ENCODE measurements around the gene KCNQ1.

KCNQ1 gene

DNA sequence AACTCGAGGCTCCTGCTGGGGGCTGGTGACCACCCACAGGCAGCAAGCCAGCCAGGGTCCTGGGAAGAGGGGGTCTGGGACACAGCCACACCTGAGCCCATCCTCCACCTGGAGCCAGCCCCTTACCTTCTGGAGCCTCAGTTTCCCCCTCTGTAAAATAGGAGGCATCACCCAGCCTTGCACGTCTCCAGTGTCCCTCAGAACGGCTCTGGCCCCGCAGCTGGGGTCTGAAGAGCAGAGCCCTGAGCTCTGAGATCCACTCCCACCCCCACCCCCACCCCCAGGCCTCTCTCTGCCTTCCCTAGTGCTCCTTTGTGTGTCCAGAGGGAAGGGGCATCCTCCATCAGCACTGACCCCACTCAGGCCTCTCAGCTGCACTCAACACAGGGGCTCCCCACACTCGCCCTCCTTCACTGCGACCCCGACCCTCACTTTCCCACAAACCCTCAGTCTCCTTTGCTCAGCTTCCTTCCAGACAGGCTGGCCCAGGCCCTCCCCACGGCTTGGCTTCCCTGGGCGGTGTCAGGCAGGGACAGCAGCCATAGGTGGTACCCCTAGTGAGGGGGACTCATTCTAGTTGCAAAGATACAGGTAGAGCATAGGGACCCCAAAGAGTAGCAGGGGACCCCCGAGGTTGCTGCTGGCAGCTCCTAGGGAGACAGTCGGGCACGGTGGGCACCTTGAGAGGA, 288.3 kb downstream of the KCNQ1 start:
- Histone ChIP-seq H3K9ac (ENCODE audit: low read depth in 1 of 2, low read length in 2 of 2) (no peak overlapping the region), H3K36me3 (ENCODE audit: control insufficient read depth in 2 of 2, insufficient read depth in 2 of 2, low read length in 2 of 2) (no peaks in the 10 kb centered on the region), H3K4me1 (ENCODE audit: control insufficient read depth in 2 of 2, insufficient read depth in 2 of 2, low read length in 2 of 2) (peaks cover 0 to 12% of the 10 kb centered on the region in 2 donors), H3K4me3 (ENCODE audit: low read length in 2 of 2) (no peak overlapping the region), H3K9me3 (ENCODE audit: control insufficient read depth in 2 of 2, low read length in 2 of 2) (no peaks in the 10 kb centered on the region), H3K27ac (ENCODE audit: low read depth in 2 of 2, low read length in 2 of 2) (no peak overlapping the region), H3K27me3 (ENCODE audit: control insufficient read depth in 2 of 2, insufficient read depth in 2 of 2, low read length in 2 of 2) (no peaks in the 10 kb centered on the region)

- Histone ChIP-seq H3K36me3 (ENCODE audit: control insufficient read depth in 2 of 2, insufficient read depth in 2 of 2, low read length in 2 of 2) (no peaks in the 10 kb centered on the region), H3K27me3 (ENCODE audit: control insufficient read depth in 2 of 2, insufficient read depth in 2 of 2, low read length in 2 of 2) (no peaks in the 10 kb centered on the region), H3K9ac (ENCODE audit: low read depth in 1 of 2, low read length in 2 of 2) (no peak overlapping the region), H3K9me3 (ENCODE audit: control insufficient read depth in 2 of 2, low read length in 2 of 2) (no peaks in the 10 kb centered on the region), H3K4me1 (ENCODE audit: control insufficient read depth in 2 of 2, insufficient read depth in 2 of 2, low read length in 2 of 2) (peaks cover 0 to 14% of the 10 kb centered on the region in 2 donors), H3K4me3 (ENCODE audit: low read length in 2 of 2) (no peak overlapping the region), H3K27ac (ENCODE audit: low read depth in 2 of 2, low read length in 2 of 2) (no peak overlapping the region)
Measured at GRCh38 chr11:2734181-2735052, 289.6 kb downstream of the KCNQ1 start.

- H3K27ac ChIP-seq (ENCODE audit: low read depth in 2 of 2, low read length in 2 of 2) = no peak overlapping the region
- H3K4me1 ChIP-seq (ENCODE audit: control insufficient read depth in 2 of 2, insufficient read depth in 2 of 2, low read length in 2 of 2) = peaks cover 4 to 17% of the 10 kb centered on the region in 2 donors
- no peak overlapping the region for H3K4me3 ChIP-seq (ENCODE audit: low read length in 2 of 2)
- H3K27me3 ChIP-seq (ENCODE audit: control insufficient read depth in 2 of 2, insufficient read depth in 2 of 2, low read length in 2 of 2) = no peaks in the 10 kb centered on the region
- H3K9ac ChIP-seq (ENCODE audit: low read depth in 1 of 2, low read length in 2 of 2) = no peak overlapping the region
- no peaks in the 10 kb centered on the region for H3K36me3 ChIP-seq (ENCODE audit: control insufficient read depth in 2 of 2, insufficient read depth in 2 of 2, low read length in 2 of 2)
- no peaks in the 10 kb centered on the region for H3K9me3 ChIP-seq (ENCODE audit: control insufficient read depth in 2 of 2, low read length in 2 of 2)
Measured at GRCh38 chr11:2735053-2735589, 290.3 kb downstream of the KCNQ1 start.

DNA sequence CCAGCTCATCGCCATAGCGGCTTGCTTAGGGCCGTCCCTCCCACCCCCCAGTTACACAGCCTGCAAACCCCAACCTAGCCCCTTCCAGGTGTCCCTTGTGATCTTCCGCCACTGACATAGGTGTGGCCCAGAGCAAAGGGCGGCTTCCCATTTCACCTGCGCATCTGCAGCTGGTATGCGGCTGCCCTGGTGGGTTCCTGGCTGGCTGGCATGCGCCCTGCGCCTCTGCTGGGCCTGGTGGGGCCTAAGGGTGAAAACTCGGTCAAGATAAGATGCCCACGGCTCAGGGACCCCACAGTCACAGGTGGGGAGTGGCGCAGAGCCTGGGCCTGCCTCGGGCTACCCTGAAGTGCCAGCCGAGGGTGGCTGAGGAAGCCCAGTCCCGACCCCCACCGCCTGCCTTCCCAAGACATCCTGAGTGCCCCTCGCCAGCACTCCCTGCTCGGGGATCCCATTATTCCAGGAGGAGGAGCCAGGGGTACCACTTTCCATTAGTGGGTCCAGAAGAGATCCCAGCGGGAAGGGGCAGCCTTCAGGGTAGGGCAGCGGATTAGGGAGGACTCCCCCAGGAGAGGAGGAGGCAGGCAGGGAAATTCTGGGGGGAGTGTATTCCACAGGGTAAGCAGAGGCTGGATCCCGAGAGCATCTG, 291.9 kb downstream of the KCNQ1 start:
- Histone ChIP-seq H3K4me1 (ENCODE audit: control insufficient read depth in 2 of 2, insufficient read depth in 2 of 2, low read length in 2 of 2) (peaks cover 4 to 22% of the 10 kb centered on the region in 2 donors), H3K9me3 (ENCODE audit: control insufficient read depth in 2 of 2, low read length in 2 of 2) (no peaks in the 10 kb centered on the region), H3K27me3 (ENCODE audit: control insufficient read depth in 2 of 2, insufficient read depth in 2 of 2, low read length in 2 of 2) (no peaks in the 10 kb centered on the region), H3K27ac (ENCODE audit: low read depth in 2 of 2, low read length in 2 of 2) (no peak overlapping the region), H3K36me3 (ENCODE audit: control insufficient read depth in 2 of 2, insufficient read depth in 2 of 2, low read length in 2 of 2) (no peaks in the 10 kb centered on the region), H3K9ac (ENCODE audit: low read depth in 1 of 2, low read length in 2 of 2) (no peak overlapping the region), H3K4me3 (ENCODE audit: low read length in 2 of 2) (no peak overlapping the region)

GRCh38 chr11:2737226-2737590, 292.4 kb downstream of the KCNQ1 start:
- H3K27ac ChIP-seq (ENCODE audit: low read depth in 2 of 2, low read length in 2 of 2) = no peak overlapping the region
- peaks cover 4 to 22% of the 10 kb centered on the region in 2 donors for H3K4me1 ChIP-seq (ENCODE audit: control insufficient read depth in 2 of 2, insufficient read depth in 2 of 2, low read length in 2 of 2)

DNA sequence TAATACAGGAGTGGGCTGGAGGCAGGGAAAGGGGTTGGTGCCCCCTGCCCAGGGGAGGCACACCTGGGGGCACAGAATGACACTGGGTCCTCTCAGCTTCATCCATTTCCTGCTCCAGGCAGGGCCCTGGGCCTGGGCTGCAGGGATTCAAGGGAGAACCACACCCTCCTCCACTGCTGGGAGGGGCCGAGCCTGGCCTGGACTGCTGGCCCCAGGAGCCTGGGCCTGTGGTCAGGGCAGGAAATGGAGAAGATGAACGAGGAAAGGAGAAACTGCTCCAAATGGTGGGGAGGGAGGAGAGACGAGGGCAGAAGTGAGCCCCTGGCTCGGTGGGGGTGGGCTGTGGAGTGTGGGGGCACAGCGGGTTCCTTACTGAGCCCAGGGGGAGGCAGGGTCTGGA, 293.1 kb downstream of the KCNQ1 start:
- Histone ChIP-seq H3K4me1 (ENCODE audit: control insufficient read depth in 2 of 2, insufficient read depth in 2 of 2, low read length in 2 of 2) (peaks cover 4 to 22% of the 10 kb centered on the region in 2 donors), H3K27ac (ENCODE audit: low read depth in 2 of 2, low read length in 2 of 2) (no peak overlapping the region), H3K9ac (ENCODE audit: low read depth in 1 of 2, low read length in 2 of 2) (no peak overlapping the region), H3K27me3 (ENCODE audit: control insufficient read depth in 2 of 2, insufficient read depth in 2 of 2, low read length in 2 of 2) (no peaks in the 10 kb centered on the region), H3K36me3 (ENCODE audit: control insufficient read depth in 2 of 2, insufficient read depth in 2 of 2, low read length in 2 of 2) (no peaks in the 10 kb centered on the region), H3K4me3 (ENCODE audit: low read length in 2 of 2) (no peak overlapping the region), H3K9me3 (ENCODE audit: control insufficient read depth in 2 of 2, low read length in 2 of 2) (no peaks in the 10 kb centered on the region)

More at GRCh38 chr11:2737226-2737590, 292.4 kb downstream of the KCNQ1 start:
- Histone ChIP-seq H3K36me3 (ENCODE audit: control insufficient read depth in 2 of 2, insufficient read depth in 2 of 2, low read length in 2 of 2) (no peaks in the 10 kb centered on the region), H3K4me3 (ENCODE audit: low read length in 2 of 2) (no peak overlapping the region), H3K9me3 (ENCODE audit: control insufficient read depth in 2 of 2, low read length in 2 of 2) (no peaks in the 10 kb centered on the region), H3K9ac (ENCODE audit: low read depth in 1 of 2, low read length in 2 of 2) (no peak overlapping the region), H3K27me3 (ENCODE audit: control insufficient read depth in 2 of 2, insufficient read depth in 2 of 2, low read length in 2 of 2) (no peaks in the 10 kb centered on the region)

DNA sequence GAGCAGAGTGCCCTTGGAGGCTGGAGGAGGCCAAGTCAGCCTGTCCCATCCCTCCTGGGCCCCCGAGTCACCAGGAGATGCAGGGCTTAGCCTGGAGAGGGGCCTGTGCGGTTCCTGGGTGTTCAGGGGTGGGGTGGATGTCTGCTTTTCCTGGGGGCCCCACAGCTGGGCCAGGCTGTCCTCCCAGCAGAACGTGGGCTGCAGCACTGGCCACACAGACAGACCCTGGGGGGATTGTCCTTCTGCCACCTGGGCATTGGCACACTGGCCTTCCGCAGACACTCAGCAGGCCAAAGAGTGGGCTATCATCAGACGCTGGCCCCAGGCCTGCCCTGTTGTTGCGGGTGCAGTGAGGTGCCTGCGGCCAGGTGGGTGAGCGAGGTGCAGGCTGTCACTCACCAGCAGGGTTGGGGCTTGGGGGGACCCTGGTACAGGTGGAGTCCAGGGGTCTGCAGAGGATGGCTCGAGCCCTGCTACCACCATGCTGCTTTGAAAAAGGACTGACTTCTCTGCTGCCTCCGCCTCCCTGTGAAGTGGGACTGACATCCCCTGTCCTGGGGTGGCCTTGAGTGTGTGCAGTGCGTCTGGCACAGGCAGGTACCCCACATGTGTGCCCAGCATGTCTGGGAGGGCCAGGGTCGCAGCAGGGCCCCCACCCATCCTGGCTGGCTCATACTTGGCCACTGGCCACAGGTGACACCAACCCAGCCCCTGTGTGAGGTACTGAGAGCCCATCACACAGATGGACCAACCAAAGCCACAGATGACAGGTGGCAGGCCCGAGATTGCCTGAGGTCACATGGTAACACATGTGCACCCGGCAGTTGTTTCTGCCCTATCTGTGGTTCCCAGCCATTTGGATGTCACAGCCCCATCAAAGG, 294.0 kb downstream of the KCNQ1 start:
- peaks cover 4 to 22% of the 10 kb centered on the region in 2 donors for H3K4me1 ChIP-seq (ENCODE audit: control insufficient read depth in 2 of 2, insufficient read depth in 2 of 2, low read length in 2 of 2)

DNA sequence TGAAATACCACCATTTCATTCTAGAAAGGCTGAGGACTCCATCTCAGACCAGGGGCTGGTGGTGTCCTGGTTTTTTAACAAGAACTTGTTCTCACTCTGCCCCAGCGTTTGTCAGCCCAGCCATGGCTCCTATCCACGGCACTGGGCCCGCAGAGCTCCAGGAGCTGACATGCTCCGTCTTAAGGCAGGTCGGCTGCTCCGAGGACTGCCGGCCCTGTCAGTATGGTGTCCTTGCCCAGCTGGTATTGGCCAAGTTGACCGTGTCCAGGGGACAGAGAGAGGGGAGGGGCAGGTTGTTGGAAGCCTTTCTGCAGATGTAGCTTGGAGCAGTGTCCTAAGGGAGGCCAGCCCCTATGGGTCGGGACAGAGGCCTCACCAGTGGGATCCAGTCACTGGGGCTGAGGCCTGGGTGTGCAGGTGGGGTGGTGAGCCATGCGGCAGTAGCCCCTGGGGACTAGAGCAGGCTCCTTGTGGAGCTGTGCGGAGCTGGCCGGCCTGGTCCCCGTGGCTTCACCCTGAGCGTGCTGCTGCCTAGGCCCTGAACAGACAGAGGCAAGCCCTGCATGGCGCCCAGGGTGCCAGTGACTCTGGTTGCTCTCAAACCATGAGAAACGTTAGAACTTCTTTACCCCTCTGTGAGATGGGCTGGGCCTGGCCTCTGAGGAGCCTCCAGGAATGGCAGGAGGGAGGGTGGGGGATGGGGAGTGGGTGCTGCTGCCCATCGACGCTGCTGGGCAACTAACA, 294.9 kb downstream of the KCNQ1 start:
- Histone ChIP-seq H3K4me1 (ENCODE audit: control insufficient read depth in 2 of 2, insufficient read depth in 2 of 2, low read length in 2 of 2) (peaks cover 4 to 22% of the 10 kb centered on the region in 2 donors), H3K36me3 (ENCODE audit: control insufficient read depth in 2 of 2, insufficient read depth in 2 of 2, low read length in 2 of 2) (no peaks in the 10 kb centered on the region), H3K4me3 (ENCODE audit: low read length in 2 of 2) (no peak overlapping the region), H3K9ac (ENCODE audit: low read depth in 1 of 2, low read length in 2 of 2) (no peak overlapping the region), H3K9me3 (ENCODE audit: control insufficient read depth in 2 of 2, low read length in 2 of 2) (no peaks in the 10 kb centered on the region), H3K27ac (ENCODE audit: low read depth in 2 of 2, low read length in 2 of 2) (no peak overlapping the region), H3K27me3 (ENCODE audit: control insufficient read depth in 2 of 2, insufficient read depth in 2 of 2, low read length in 2 of 2) (no peaks in the 10 kb centered on the region)

More for the DNA sequence above, 294.0 kb downstream of the KCNQ1 start:
- H3K4me3 ChIP-seq (ENCODE audit: low read length in 2 of 2) = no peak overlapping the region
- H3K27ac ChIP-seq (ENCODE audit: low read depth in 2 of 2, low read length in 2 of 2) = no peak overlapping the region
- no peaks in the 10 kb centered on the region for H3K36me3 ChIP-seq (ENCODE audit: control insufficient read depth in 2 of 2, insufficient read depth in 2 of 2, low read length in 2 of 2)
- H3K9me3 ChIP-seq (ENCODE audit: control insufficient read depth in 2 of 2, low read length in 2 of 2) = no peaks in the 10 kb centered on the region
- H3K9ac ChIP-seq (ENCODE audit: low read depth in 1 of 2, low read length in 2 of 2) = no peak overlapping the region
- H3K27me3 ChIP-seq (ENCODE audit: control insufficient read depth in 2 of 2, insufficient read depth in 2 of 2, low read length in 2 of 2) = no peaks in the 10 kb centered on the region

Data from mucosa of rectum (tissue), 2 donors.